Measurements from ENCODE around the gene USP17L11. TPM values are rescaled to one million over a fixed set of nuclear protein-coding genes. Genes with fewer than 3 reads are reported as not detected.
"Not testable (repeated sequence)": the region's sequence is repeated elsewhere in the genome, so short reads cannot be mapped to it uniquely, and the experiment has no call there.

Gene USP17L11
- total RNA-seq, 4 donors from 2014 or later: not detected

DNA sequence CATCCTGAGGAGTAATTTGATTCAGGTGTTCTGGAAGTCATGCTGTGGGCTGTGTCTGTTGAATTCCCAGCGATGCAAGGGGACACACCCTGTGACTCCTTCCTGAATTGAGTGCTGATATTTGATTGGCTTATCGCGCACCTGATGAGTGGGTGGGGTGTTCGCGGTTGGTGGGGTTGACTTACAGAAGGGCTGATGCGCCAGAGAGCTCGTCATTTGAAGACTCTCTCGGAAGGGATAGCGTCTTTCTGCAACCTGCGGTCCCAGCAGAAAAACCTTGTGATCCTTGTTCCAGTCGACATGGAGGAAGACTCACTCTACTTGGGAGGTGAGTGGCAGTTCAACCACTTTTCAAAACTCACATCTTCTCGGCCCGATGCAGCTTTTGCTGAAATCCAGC, 37.9 kb downstream of the USP17L11 start, which contains the start of gene USP17L19:
Gene USP17L19, plus strand, starts transcription at position 301 of the 400 bp plus-strand sequence. Its CDS starts 0 bp downstream, at position 301.
- H3K36me3 ChIP-seq; H3K27me3 ChIP-seq; H3K4me1 ChIP-seq; H3K4me3 ChIP-seq (replicated peaks in 1 of 3); intact Hi-C loops (cut with DNase I); DNase-seq; H3K27ac ChIP-seq; H3K9me3 ChIP-seq: not testable (repeated sequence)
- no CpG with 5 or more reads among the region's 13 CpGs for WGBS, 2 donors

DNA sequence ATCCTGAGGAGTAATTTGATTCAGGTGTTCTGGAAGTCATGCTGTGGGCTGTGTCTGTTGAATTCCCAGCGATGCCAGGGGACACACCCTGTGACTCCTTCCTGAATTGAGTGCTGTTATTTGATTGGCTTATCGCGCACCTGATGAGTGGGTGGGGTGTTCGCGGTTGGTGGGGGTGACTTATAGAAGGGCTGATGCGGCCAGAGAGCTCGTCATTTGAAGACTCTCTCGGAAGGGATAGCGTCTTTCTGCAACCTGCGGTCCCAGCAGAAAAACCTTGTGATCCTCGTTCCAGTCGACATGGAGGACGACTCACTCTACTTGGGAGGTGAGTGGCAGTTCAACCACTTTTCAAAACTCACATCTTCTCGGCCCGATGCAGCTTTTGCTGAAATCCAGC, 42.6 kb downstream of the USP17L11 start, which contains the start of gene USP17L20:
Gene USP17L20, plus strand, starts transcription at position 301 of the 400 bp plus-strand sequence. Its CDS starts 0 bp downstream, at position 301.
- H3K27me3 ChIP-seq; intact Hi-C loops (cut with DNase I); H3K36me3 ChIP-seq: not testable (repeated sequence)

DNA sequence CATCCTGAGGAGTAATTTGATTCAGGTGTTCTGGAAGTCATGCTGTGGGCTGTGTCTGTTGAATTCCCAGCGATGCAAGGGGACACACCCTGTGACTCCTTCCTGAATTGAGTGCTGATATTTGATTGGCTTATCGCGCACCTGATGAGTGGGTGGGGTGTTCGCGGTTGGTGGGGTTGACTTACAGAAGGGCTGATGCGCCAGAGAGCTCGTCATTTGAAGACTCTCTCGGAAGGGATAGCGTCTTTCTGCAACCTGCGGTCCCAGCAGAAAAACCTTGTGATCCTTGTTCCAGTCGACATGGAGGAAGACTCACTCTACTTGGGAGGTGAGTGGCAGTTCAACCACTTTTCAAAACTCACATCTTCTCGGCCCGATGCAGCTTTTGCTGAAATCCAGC, 47.4 kb downstream of the USP17L11 start, which contains the start of gene USP17L21:
Gene USP17L21, plus strand, starts transcription at position 301 of the 400 bp plus-strand sequence. Its CDS starts 0 bp downstream, at position 301.
- H3K36me3 ChIP-seq; H3K4me1 ChIP-seq; H3K4me3 ChIP-seq (replicated peaks in 1 of 3); H3K27me3 ChIP-seq; DNase-seq; intact Hi-C loops (cut with DNase I); H3K9me3 ChIP-seq; H3K27ac ChIP-seq: not testable (repeated sequence)
- no CpG with 5 or more reads among the region's 13 CpGs for WGBS, 2 donors

More for the DNA sequence above, 42.6 kb downstream of the USP17L11 start, which contains the start of gene USP17L20:
- no CpG with 5 or more reads among the region's 15 CpGs for WGBS, 2 donors
- H3K9me3 ChIP-seq; DNase-seq; H3K4me3 ChIP-seq (replicated peaks in 1 of 3); H3K4me1 ChIP-seq; H3K27ac ChIP-seq: not testable (repeated sequence)

Other genes starting within 250 kb of the USP17L11 start
- gene FAM90A26, start 45.0 kb upstream of the USP17L11 start, total RNA-seq: not detected
- gene USP17L10, start 4.7 kb upstream of the USP17L11 start, total RNA-seq: not detected
- gene USP17L12, start 4.7 kb downstream of the USP17L11 start, total RNA-seq: not detected
- not detected for gene USP17L13, start 9.5 kb downstream of the USP17L11 start, total RNA-seq
- not detected for gene USP17L15, start 19.0 kb downstream of the USP17L11 start, total RNA-seq
- gene USP17L17, start 28.5 kb downstream of the USP17L11 start, total RNA-seq: not detected
- not detected for gene USP17L18, start 33.2 kb downstream of the USP17L11 start, total RNA-seq
- not detected for gene USP17L19, start 38.0 kb downstream of the USP17L11 start, total RNA-seq
- gene USP17L20, start 42.7 kb downstream of the USP17L11 start, total RNA-seq: not detected
- not detected for gene USP17L21, start 47.5 kb downstream of the USP17L11 start, total RNA-seq
- gene USP17L22, start 52.2 kb downstream of the USP17L11 start, total RNA-seq: not detected
- not detected for gene USP17L24, start 109.8 kb downstream of the USP17L11 start, total RNA-seq
- gene USP17L25, start 114.5 kb downstream of the USP17L11 start, total RNA-seq: not detected
- not detected for gene USP17L26, start 119.3 kb downstream of the USP17L11 start, total RNA-seq
- gene USP17L5, start 124.0 kb downstream of the USP17L11 start, total RNA-seq: not detected
- not detected for gene USP17L27, start 128.7 kb downstream of the USP17L11 start, total RNA-seq
- not detected for gene USP17L28, start 133.5 kb downstream of the USP17L11 start, total RNA-seq
- gene USP17L29, start 138.2 kb downstream of the USP17L11 start, total RNA-seq: not detected
- not detected for gene USP17L30, start 147.7 kb downstream of the USP17L11 start, total RNA-seq
- not detected for gene DEFB131A, start 229.0 kb downstream of the USP17L11 start, total RNA-seq